GM12878 (cell line): ENCODE data around the gene ZNF689. TPM values are rescaled to one million over a fixed set of nuclear protein-coding genes. Genes with fewer than 3 reads are reported as not detected.

Experiments used
- CBX5 ChIP-seq: sonication (generic); IDR thresholded peaks from 2 replicates; pipeline ENCODE4 v1.6.1; 2016; ENCODE audit warnings: low read depth, moderate library complexity, mild to moderate bottlenecking, inconsistent platforms
- CHD2 ChIP-seq: IDR thresholded peaks from 2 replicates; pipeline ENCODE4 v1.6.1; 2011; ENCODE audit warnings: low read depth, low read length, improper control_type of control experiment, borderline replicate concordance
- CHD4 ChIP-seq: fragments of 200-600 bp; sonication (generic); IDR thresholded peaks from 2 replicates; pipeline ENCODE4 v1.6.1; 2016; ENCODE audit warnings: mild to moderate bottlenecking
- DPF2 ChIP-seq: fragments of 450-650 bp; IDR thresholded peaks from 2 replicates; pipeline ENCODE4 v1.6.1; 2017; ENCODE audit warnings: mild to moderate bottlenecking
- EED ChIP-seq: sonication (generic); IDR thresholded peaks from 2 replicates; pipeline ENCODE4 v1.6.1; 2016; ENCODE audit warnings: antibody characterized with exemption, low read depth
- EZH2 ChIP-seq: IDR thresholded peaks from 2 replicates; pipeline ENCODE4 v1.6.1; 2012; ENCODE audit warnings: low read depth, mild to moderate bottlenecking, control low read depth, inconsistent platforms, low read length, borderline replicate concordance; ENCODE audit not compliant: control insufficient read depth
- FOXK2 ChIP-seq: fragments of 450-650 bp; IDR thresholded peaks from 2 replicates; pipeline ENCODE4 v1.6.1; 2017; ENCODE audit warnings: mild to moderate bottlenecking, moderate library complexity
- HCFC1 ChIP-seq: fragments of 150-350 bp; IDR thresholded peaks from 2 replicates; pipeline ENCODE4 v1.6.1; 2014; ENCODE audit warnings: low read length
- IKZF1 ChIP-seq: fragments of 450-650 bp; conservative IDR thresholded peaks from 2 replicates; pipeline ENCODE4 v1.6.1; 2017; ENCODE audit warnings: antibody characterized with exemption, mild to moderate bottlenecking
- LARP7 ChIP-seq: fragments of 450-650 bp; IDR thresholded peaks from 2 replicates; pipeline ENCODE4 v1.6.1; 2017; ENCODE audit warnings: mild to moderate bottlenecking
- MAX ChIP-seq: IDR thresholded peaks from 2 replicates; pipeline ENCODE4 v1.6.1; 2012; ENCODE audit warnings: low read depth, low read length, improper control_type of control experiment
- MEF2A ChIP-seq: IDR thresholded peaks from 2 replicates; pipeline ENCODE4 v1.6.1; 2011; ENCODE audit warnings: low read depth, mild to moderate bottlenecking, low read length, moderate library complexity; ENCODE audit not compliant: insufficient read depth
- MTA2 ChIP-seq: fragments of 450-650 bp; IDR thresholded peaks from 2 replicates; pipeline ENCODE4 v1.6.1; 2016; ENCODE audit warnings: low read depth, mild to moderate bottlenecking, moderate library complexity
- NBN ChIP-seq: fragments of 450-650 bp; IDR thresholded peaks from 2 replicates; pipeline ENCODE4 v1.6.1; 2016
- NR2C1 ChIP-seq: fragments of 450-650 bp; IDR thresholded peaks from 2 replicates; pipeline ENCODE4 v1.6.1; 2017; ENCODE audit warnings: antibody characterized with exemption, mild to moderate bottlenecking, moderate library complexity
- NR2C2 ChIP-seq: IDR thresholded peaks from 2 replicates; pipeline ENCODE4 v1.6.1; 2011; ENCODE audit warnings: borderline replicate concordance, low read depth; ENCODE audit not compliant: control insufficient read depth, insufficient read length
- NRF1 ChIP-seq: conservative IDR thresholded peaks from 2 replicates; pipeline ENCODE4 v1.6.1; 2011; ENCODE audit warnings: mild to moderate bottlenecking, low read depth, low read length, improper control_type of control experiment
- RELB ChIP-seq: fragments of 450-650 bp; IDR thresholded peaks from 2 replicates; pipeline ENCODE4 v1.6.1; 2017; ENCODE audit warnings: low read depth, mild to moderate bottlenecking, moderate library complexity
- SIN3A ChIP-seq: IDR thresholded peaks from 2 replicates; pipeline ENCODE4 v1.6.1; 2012; ENCODE audit warnings: low read depth, low read length, improper control_type of control experiment
- SMC3 ChIP-seq: IDR thresholded peaks from 2 replicates; pipeline ENCODE4 v1.6.1; 2011; ENCODE audit warnings: low read length, improper control_type of control experiment, borderline replicate concordance
- SREBF2 ChIP-seq: IDR thresholded peaks from 2 replicates; pipeline ENCODE4 v1.6.1; 2012; ENCODE audit warnings: mild to moderate bottlenecking, low read length
- STAT1 ChIP-seq: fragments of 450-650 bp; conservative IDR thresholded peaks from 2 replicates; pipeline ENCODE4 v1.6.1; 2014; ENCODE audit warnings: antibody characterized with exemption, mild to moderate bottlenecking
- TARDBP ChIP-seq: IDR thresholded peaks from 2 replicates; pipeline ENCODE4 v1.6.1; 2016; ENCODE audit warnings: borderline replicate concordance
- TBL1XR1 ChIP-seq: IDR thresholded peaks from 2 replicates; pipeline ENCODE4 v1.6.1; 2012; ENCODE audit warnings: low read depth, low read length, improper control_type of control experiment
- USF2 ChIP-seq: IDR thresholded peaks from 2 replicates; pipeline ENCODE4 v1.6.1; 2011; ENCODE audit warnings: low read depth, low read length, improper control_type of control experiment, borderline replicate concordance
- YBX1 ChIP-seq: fragments of 450-650 bp; IDR thresholded peaks from 2 replicates; pipeline ENCODE4 v1.6.1; 2016; ENCODE audit warnings: antibody characterized with exemption
- ZNF384 ChIP-seq: IDR thresholded peaks from 2 replicates; pipeline ENCODE4 v1.6.1; 2012; ENCODE audit warnings: low read depth, mild to moderate bottlenecking, low read length, improper control_type of control experiment, borderline replicate concordance
- polyA plus RNA-seq, 11 experiments: library from polyadenylated mRNA; depleted of rRNA in 4 of 11; unstranded in 6 of 11; stranded (reverse) in 5 of 11; fragments of >200 nt; fragmentation: Nextera tagmentation in 4 of 11; fragmentation: Illumina TruSeq in 1 of 11; extraction: Ambion mirVana in 4 of 11; extraction: Trizol in 1 of 11; gene quantifications; 1 replicate in 1 of 11; 2 replicates in 10 of 11; pipeline versions ENCODE4 v1.2.1 to v1.2.3, GENCODE V29; 2011 to 2016; ENCODE audit warnings: inconsistent platforms in 2 of 11, missing spikeins in 2 of 11, low read depth in 1 of 11
- total RNA-seq, 4 experiments: library from RNA; depleted of rRNA in 3 of 4; stranded (reverse); fragments of >200 nt in 3 of 4; fragmentation: Illumina TruSeq in 1 of 4; extraction: Trizol in 1 of 4; gene quantifications; 2 replicates each; pipeline versions ENCODE4 v1.2.1 to v1.2.3, GENCODE V29; 2013 to 2021
- TF ChIP-seq, protein P1 (sequence below): fragments of 150-350 bp; IDR thresholded peaks from 2 replicates; pipeline ENCODE4 v1.6.1; 2016; ENCODE audit warnings: low read depth, low read length

ZNF689 gene
- total and polyA plus RNA-seq, 10 of the 15 experiments (the other 5 are each of a cell fraction or from before 2014, with no cell fraction given) = 4.7 to 13.2 (median 8.5) TPM

DNA sequence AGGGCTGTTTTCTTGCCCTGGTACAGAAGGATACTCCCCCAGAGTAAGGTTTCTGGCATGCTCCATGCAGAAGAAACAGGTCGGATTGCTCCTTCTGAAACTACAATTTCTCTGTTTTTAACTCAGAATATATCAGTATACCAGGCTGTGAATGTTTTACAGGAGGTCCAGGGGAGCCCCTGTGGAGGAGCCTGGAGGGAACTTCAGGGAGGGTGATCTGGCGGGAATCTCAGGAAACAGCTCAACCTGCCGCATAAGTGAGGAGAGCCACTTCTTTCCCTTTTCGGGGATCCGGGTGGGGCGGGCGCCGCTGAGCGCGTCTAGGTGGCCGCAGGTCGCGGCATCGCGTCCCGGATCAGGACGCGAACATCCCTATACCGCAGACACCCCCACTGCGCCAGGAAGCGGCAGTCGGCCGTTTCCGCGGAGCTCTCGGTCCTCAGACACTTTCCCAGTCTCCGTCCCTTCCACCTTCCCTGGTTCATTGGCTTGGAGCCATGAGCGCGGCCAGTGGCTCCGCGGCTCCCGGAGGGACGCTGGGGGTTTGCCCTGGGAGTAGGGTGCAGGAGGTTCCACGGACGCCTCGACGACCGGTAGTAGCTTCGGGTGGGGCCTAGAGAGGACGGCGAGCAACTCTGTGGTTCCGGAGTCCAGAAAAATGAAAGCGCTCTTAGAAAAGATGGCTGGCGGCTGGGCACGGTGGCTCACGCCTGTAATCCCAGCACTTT lies 48.9 kb downstream of the ZNF689 start (continued):
- TF ChIP-seq HCFC1 (no peak), CBX5 (no peak), IKZF1 (peak; percentile 78), MEF2A (no peak), NRF1 (no peak), MAX (no peak), TARDBP (no peak), RELB (peak; percentile 44; the same call in 1 of the 2 replicates), SMC3 (no peak), STAT1 (no peak), LARP7 (no peak), NR2C2 (no peak), SREBF2 (no peak), SIN3A (no peak), NBN (peak; percentile 60), EED (peak; percentile 67; the same call in 1 of the 2 replicates), TBL1XR1 (no peak), USF2 (no peak), MTA2 (no peak), CHD2 (0 out of 2 replicates have a peak, but pooled peaks have one; percentile 32), EZH2 (no peak), YBX1 (no peak), CHD4 (no peak), FOXK2 (no peak), NR2C1 (no peak), ZNF384 (no peak), DPF2 (0 out of 2 replicates have a peak, but pooled peaks have one; percentile 42)
- TF ChIP-seq, protein P1, sequence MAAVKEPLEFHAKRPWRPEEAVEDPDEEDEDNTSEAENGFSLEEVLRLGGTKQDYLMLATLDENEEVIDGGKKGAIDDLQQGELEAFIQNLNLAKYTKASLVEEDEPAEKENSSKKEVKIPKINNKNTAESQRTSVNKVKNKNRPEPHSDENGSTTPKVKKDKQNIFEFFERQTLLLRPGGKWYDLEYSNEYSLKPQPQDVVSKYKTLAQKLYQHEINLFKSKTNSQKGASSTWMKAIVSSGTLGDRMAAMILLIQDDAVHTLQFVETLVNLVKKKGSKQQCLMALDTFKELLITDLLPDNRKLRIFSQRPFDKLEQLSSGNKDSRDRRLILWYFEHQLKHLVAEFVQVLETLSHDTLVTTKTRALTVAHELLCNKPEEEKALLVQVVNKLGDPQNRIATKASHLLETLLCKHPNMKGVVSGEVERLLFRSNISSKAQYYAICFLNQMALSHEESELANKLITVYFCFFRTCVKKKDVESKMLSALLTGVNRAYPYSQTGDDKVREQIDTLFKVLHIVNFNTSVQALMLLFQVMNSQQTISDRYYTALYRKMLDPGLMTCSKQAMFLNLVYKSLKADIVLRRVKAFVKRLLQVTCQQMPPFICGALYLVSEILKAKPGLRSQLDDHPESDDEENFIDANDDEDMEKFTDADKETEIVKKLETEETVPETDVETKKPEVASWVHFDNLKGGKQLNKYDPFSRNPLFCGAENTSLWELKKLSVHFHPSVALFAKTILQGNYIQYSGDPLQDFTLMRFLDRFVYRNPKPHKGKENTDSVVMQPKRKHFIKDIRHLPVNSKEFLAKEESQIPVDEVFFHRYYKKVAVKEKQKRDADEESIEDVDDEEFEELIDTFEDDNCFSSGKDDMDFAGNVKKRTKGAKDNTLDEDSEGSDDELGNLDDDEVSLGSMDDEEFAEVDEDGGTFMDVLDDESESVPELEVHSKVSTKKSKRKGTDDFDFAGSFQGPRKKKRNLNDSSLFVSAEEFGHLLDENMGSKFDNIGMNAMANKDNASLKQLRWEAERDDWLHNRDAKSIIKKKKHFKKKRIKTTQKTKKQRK = no peak
